HPDE6-E6E7 (cell line): ENCODE results near the gene RBMY1E.
"Not testable (repeated sequence)": the region's sequence is repeated elsewhere in the genome, so short reads cannot be mapped to it uniquely, and the experiment has no call there.

ENCODE experiments used
- DNase-seq: peaks from one replicate; pipeline ENCODE4 v3.0.0; 2011; ENCODE audit warnings: missing footprints; ENCODE audit errors: extremely low spot score

Gene RBMY1E

DNA sequence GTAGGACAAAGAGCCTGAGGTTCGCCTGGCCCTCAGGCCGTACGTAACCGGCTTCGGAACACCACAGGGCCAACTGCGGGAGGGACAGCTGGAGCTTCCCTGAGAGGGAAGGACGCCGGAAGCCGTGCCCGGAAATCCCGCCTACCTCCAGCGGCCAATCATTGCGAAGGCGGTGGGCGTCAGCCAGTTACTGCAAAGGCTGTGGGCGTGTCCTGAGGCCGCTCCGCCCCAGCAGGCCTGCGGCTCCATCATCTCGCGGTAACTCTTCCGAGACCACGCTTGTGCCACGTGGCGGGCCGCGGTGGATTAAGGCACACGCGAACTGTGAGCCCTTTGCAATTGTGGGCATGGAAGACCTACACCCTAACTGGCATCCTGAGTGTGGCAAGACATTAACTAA is at the start of gene RBMY1E:
Gene RBMY1E, minus strand, starts transcription at position 101 of the 400 bp plus-strand sequence. CDS start 1,978 bp downstream, outside the sequence.
- not testable (repeated sequence) for DNase-seq

DNA sequence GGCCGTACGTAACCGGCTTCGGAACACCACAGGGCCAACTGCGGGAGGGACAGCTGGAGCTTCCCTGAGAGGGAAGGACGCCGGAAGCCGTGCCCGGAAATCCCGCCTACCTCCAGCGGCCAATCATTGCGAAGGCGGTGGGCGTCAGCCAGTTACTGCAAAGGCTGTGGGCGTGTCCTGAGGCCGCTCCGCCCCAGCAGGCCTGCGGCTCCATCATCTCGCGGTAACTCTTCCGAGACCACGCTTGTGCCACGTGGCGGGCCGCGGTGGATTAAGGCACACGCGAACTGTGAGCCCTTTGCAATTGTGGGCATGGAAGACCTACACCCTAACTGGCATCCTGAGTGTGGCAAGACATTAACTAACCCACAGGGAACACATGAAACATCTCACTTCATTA is 23.4 kb downstream of the RBMY1E start, which contains the start of gene RBMY1D:
Gene RBMY1D, minus strand, starts transcription at position 101 of the 400 bp plus-strand sequence. CDS start 2,013 bp downstream, outside the sequence.
- DNase-seq = not testable (repeated sequence)

GRCh38 chrY:21869407-21870076 is 48.3 kb downstream of the RBMY1E start:
- not testable (repeated sequence) for DNase-seq
